ENCODE measurements around the gene PSMA8.

- TF ChIP-seq, protein P1, sequence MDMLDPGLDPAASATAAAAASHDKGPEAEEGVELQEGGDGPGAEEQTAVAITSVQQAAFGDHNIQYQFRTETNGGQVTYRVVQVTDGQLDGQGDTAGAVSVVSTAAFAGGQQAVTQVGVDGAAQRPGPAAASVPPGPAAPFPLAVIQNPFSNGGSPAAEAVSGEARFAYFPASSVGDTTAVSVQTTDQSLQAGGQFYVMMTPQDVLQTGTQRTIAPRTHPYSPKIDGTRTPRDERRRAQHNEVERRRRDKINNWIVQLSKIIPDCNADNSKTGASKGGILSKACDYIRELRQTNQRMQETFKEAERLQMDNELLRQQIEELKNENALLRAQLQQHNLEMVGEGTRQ (IDR thresholded peaks at IDR 0.05; ENCODE audit: low read depth, low read length) = no peak
- TF ChIP-seq, protein P1 (CRISPR knock-in tag; IDR thresholded peaks at IDR 0.05; ENCODE audit: borderline replicate concordance) = no peak
- TF ChIP-seq EP300 (IDR thresholded peaks at IDR 0.05; ENCODE audit: low read depth in 2 of 2, low read length in 2 of 2) (no peak), EP300 (CRISPR knock-in tag; IDR thresholded peaks at IDR 0.05; ENCODE audit: borderline replicate concordance) (no peak), ZNF280B (CRISPR knock-in tag; IDR thresholded peaks at IDR 0.05; ENCODE audit: borderline replicate concordance) (no peak), MEIS1 (CRISPR knock-in tag; IDR thresholded peaks at IDR 0.05; ENCODE audit: borderline replicate concordance) (no peak), DZIP1 (CRISPR knock-in tag; IDR thresholded peaks at IDR 0.05) (no peak)
- TF ChIP-seq, protein P2, sequence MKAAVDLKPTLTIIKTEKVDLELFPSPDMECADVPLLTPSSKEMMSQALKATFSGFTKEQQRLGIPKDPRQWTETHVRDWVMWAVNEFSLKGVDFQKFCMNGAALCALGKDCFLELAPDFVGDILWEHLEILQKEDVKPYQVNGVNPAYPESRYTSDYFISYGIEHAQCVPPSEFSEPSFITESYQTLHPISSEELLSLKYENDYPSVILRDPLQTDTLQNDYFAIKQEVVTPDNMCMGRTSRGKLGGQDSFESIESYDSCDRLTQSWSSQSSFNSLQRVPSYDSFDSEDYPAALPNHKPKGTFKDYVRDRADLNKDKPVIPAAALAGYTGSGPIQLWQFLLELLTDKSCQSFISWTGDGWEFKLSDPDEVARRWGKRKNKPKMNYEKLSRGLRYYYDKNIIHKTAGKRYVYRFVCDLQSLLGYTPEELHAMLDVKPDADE (CRISPR knock-in tag; IDR thresholded peaks at IDR 0.05) = no peak
- TF ChIP-seq, protein P3, sequence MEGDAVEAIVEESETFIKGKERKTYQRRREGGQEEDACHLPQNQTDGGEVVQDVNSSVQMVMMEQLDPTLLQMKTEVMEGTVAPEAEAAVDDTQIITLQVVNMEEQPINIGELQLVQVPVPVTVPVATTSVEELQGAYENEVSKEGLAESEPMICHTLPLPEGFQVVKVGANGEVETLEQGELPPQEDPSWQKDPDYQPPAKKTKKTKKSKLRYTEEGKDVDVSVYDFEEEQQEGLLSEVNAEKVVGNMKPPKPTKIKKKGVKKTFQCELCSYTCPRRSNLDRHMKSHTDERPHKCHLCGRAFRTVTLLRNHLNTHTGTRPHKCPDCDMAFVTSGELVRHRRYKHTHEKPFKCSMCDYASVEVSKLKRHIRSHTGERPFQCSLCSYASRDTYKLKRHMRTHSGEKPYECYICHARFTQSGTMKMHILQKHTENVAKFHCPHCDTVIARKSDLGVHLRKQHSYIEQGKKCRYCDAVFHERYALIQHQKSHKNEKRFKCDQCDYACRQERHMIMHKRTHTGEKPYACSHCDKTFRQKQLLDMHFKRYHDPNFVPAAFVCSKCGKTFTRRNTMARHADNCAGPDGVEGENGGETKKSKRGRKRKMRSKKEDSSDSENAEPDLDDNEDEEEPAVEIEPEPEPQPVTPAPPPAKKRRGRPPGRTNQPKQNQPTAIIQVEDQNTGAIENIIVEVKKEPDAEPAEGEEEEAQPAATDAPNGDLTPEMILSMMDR (CRISPR knock-in tag; IDR thresholded peaks at IDR 0.05) = no peak
- TF ChIP-seq, protein P4, sequence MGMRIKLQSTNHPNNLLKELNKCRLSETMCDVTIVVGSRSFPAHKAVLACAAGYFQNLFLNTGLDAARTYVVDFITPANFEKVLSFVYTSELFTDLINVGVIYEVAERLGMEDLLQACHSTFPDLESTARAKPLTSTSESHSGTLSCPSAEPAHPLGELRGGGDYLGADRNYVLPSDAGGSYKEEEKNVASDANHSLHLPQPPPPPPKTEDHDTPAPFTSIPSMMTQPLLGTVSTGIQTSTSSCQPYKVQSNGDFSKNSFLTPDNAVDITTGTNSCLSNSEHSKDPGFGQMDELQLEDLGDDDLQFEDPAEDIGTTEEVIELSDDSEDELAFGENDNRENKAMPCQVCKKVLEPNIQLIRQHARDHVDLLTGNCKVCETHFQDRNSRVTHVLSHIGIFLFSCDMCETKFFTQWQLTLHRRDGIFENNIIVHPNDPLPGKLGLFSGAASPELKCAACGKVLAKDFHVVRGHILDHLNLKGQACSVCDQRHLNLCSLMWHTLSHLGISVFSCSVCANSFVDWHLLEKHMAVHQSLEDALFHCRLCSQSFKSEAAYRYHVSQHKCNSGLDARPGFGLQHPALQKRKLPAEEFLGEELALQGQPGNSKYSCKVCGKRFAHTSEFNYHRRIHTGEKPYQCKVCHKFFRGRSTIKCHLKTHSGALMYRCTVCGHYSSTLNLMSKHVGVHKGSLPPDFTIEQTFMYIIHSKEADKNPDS (CRISPR knock-in tag; IDR thresholded peaks at IDR 0.05) = no peak
Measured at GRCh38 chr18:26207937-26208336, 74.3 kb downstream of the PSMA8 start.

Data from HepG2 (cell line).